Measurements from ENCODE around the gene AKR1B1.

Gene AKR1B1

GRCh38 chr7:134483296-134483695, 24.4 kb upstream of the AKR1B1 start:
- CTCF ChIA-PET: no interaction called here
- TF ChIP-seq, protein P1, sequence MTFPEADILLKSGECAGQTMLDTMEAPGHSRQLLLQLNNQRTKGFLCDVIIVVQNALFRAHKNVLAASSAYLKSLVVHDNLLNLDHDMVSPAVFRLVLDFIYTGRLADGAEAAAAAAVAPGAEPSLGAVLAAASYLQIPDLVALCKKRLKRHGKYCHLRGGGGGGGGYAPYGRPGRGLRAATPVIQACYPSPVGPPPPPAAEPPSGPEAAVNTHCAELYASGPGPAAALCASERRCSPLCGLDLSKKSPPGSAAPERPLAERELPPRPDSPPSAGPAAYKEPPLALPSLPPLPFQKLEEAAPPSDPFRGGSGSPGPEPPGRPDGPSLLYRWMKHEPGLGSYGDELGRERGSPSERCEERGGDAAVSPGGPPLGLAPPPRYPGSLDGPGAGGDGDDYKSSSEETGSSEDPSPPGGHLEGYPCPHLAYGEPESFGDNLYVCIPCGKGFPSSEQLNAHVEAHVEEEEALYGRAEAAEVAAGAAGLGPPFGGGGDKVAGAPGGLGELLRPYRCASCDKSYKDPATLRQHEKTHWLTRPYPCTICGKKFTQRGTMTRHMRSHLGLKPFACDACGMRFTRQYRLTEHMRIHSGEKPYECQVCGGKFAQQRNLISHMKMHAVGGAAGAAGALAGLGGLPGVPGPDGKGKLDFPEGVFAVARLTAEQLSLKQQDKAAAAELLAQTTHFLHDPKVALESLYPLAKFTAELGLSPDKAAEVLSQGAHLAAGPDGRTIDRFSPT (tag by site-specific recombination; IDR thresholded peaks at IDR 0.05): no peak
- TF ChIP-seq ZNF76 (tag by site-specific recombination; IDR thresholded peaks at IDR 0.05; ENCODE audit: borderline replicate concordance, low read depth) (no peak), YY1 (tag by site-specific recombination; IDR thresholded peaks at IDR 0.05) (no peak), ZNF311 (tag by site-specific recombination; IDR thresholded peaks at IDR 0.05; ENCODE audit: borderline replicate concordance) (no peak), ZNF302 (tag by site-specific recombination; IDR thresholded peaks at IDR 0.05; ENCODE audit: low read depth) (no peak), ZNF274 (IDR thresholded peaks at IDR 0.05; ENCODE audit: low read length) (no peak), ZNF274 (tag by site-specific recombination; IDR thresholded peaks at IDR 0.05; ENCODE audit: borderline replicate concordance) (no peak), GLI2 (tag by site-specific recombination; IDR thresholded peaks at IDR 0.05; ENCODE audit: borderline replicate concordance, low read depth) (no peak), ZNF843 (tag by site-specific recombination; IDR thresholded peaks at IDR 0.05) (no peak), ZNF211 (tag by site-specific recombination; IDR thresholded peaks at IDR 0.05; ENCODE audit: low read depth) (no peak), ZNF433 (tag by site-specific recombination; IDR thresholded peaks at IDR 0.05; ENCODE audit: low read depth) (no peak)
- no peaks in the 10 kb centered on the region for H3K9me3 ChIP-seq (ENCODE audit: control insufficient read depth, insufficient read depth, low read depth, low read length)
- POLR2A ChIA-PET: no interaction called here
- no peak overlapping the region for H3K27ac ChIP-seq (ENCODE audit: extremely low read depth, low read depth, low read length)
- H3K4me1 ChIP-seq (ENCODE audit: control insufficient read depth, insufficient read depth, low read length): no peaks in the 10 kb centered on the region
- no peak overlapping the region for H3K4me3 ChIP-seq (ENCODE audit: low read depth, low read length)
- H3K36me3 ChIP-seq (ENCODE audit: control insufficient read depth in 2 of 2, insufficient read depth in 1 of 2, low read length in 2 of 2): no peaks in the 10 kb centered on the region

- H3K27ac ChIP-seq (ENCODE audit: extremely low read depth, low read depth, low read length): no peak overlapping the region
- no peaks in the 10 kb centered on the region for H3K36me3 ChIP-seq (ENCODE audit: control insufficient read depth in 2 of 2, insufficient read depth in 1 of 2, low read length in 2 of 2)
- TF ChIP-seq ZNF549 (tag by site-specific recombination; IDR thresholded peaks at IDR 0.05) (peak; percentile 98), ZNF404 (tag by site-specific recombination; IDR thresholded peaks at IDR 0.05) (no peak)
- no peaks in the 10 kb centered on the region for H3K9me3 ChIP-seq (ENCODE audit: control insufficient read depth, insufficient read depth, low read depth, low read length)
- no peaks in the 10 kb centered on the region for H3K4me1 ChIP-seq (ENCODE audit: control insufficient read depth, insufficient read depth, low read length)
- H3K4me3 ChIP-seq (ENCODE audit: low read depth, low read length): no peak overlapping the region
- CTCF ChIA-PET: no interaction called here
- POLR2A ChIA-PET: no interaction called here
Observed at GRCh38 chr7:134482858-134483257, 24.0 kb upstream of the AKR1B1 start.

DNA sequence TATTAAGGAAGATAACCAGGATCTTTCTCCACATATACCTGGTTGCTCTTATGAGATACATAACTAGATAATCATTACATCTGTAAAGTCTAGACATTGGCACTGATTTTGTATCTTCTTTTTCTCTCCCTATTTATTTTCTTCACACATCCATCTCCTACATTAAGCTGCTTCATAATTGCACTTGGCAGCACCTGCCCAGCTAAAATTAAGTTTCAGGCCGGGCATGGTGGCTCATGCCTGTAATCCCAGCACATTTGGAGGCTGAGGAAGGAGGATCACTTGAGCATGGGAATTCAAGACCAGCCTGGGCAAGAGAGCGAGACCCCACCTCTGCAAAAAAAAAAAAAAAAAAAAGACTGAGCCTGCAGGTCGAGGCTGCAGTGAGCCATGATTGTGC, 22.3 kb upstream of the AKR1B1 start:
- Histone ChIP-seq H3K36me3 (ENCODE audit: control insufficient read depth in 2 of 2, insufficient read depth in 1 of 2, low read length in 2 of 2) (no peaks in the 10 kb centered on the region), H3K4me3 (ENCODE audit: low read depth, low read length) (no peak overlapping the region), H3K27ac (ENCODE audit: extremely low read depth, low read depth, low read length) (no peak overlapping the region), H3K4me1 (ENCODE audit: control insufficient read depth, insufficient read depth, low read length) (no peaks in the 10 kb centered on the region), H3K9me3 (ENCODE audit: control insufficient read depth, insufficient read depth, low read depth, low read length) (no peaks in the 10 kb centered on the region)
- TF ChIP-seq ZNF324 (tag by site-specific recombination; IDR thresholded peaks at IDR 0.05) (no peak), ZNF311 (tag by site-specific recombination; IDR thresholded peaks at IDR 0.05; ENCODE audit: borderline replicate concordance) (no peak), ZNF214 (tag by site-specific recombination; IDR thresholded peaks at IDR 0.05; ENCODE audit: borderline replicate concordance) (no peak), ZNF610 (tag by site-specific recombination; IDR thresholded peaks at IDR 0.05; ENCODE audit: borderline replicate concordance) (no peak), ZNF174 (tag by site-specific recombination; IDR thresholded peaks at IDR 0.05) (no peak), ZNF624 (tag by site-specific recombination; IDR thresholded peaks at IDR 0.05) (no peak), ZNF521 (tag by site-specific recombination; IDR thresholded peaks at IDR 0.05) (no peak), ZFP41 (tag by site-specific recombination; IDR thresholded peaks at IDR 0.05; ENCODE audit: borderline replicate concordance) (no peak), ZNF121 (tag by site-specific recombination; IDR thresholded peaks at IDR 0.05) (no peak), ZIC2 (tag by site-specific recombination; IDR thresholded peaks at IDR 0.05) (no peak)
- TF ChIP-seq, protein P2, sequence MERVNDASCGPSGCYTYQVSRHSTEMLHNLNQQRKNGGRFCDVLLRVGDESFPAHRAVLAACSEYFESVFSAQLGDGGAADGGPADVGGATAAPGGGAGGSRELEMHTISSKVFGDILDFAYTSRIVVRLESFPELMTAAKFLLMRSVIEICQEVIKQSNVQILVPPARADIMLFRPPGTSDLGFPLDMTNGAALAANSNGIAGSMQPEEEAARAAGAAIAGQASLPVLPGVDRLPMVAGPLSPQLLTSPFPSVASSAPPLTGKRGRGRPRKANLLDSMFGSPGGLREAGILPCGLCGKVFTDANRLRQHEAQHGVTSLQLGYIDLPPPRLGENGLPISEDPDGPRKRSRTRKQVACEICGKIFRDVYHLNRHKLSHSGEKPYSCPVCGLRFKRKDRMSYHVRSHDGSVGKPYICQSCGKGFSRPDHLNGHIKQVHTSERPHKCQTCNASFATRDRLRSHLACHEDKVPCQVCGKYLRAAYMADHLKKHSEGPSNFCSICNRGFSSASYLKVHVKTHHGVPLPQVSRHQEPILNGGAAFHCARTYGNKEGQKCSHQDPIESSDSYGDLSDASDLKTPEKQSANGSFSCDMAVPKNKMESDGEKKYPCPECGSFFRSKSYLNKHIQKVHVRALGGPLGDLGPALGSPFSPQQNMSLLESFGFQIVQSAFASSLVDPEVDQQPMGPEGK (tag by site-specific recombination; IDR thresholded peaks at IDR 0.05): no peak
- TF ChIP-seq, protein P3, sequence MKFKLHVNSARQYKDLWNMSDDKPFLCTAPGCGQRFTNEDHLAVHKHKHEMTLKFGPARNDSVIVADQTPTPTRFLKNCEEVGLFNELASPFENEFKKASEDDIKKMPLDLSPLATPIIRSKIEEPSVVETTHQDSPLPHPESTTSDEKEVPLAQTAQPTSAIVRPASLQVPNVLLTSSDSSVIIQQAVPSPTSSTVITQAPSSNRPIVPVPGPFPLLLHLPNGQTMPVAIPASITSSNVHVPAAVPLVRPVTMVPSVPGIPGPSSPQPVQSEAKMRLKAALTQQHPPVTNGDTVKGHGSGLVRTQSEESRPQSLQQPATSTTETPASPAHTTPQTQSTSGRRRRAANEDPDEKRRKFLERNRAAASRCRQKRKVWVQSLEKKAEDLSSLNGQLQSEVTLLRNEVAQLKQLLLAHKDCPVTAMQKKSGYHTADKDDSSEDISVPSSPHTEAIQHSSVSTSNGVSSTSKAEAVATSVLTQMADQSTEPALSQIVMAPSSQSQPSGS (tag by site-specific recombination; IDR thresholded peaks at IDR 0.05; ENCODE audit: low read depth): no peak
- CTCF ChIA-PET: interaction anchor here (1.2 to 4.2 kb wide), 5 partner anchors 17 to 71 kb away, joined by 3 to 29 read pairs (median 6); no protein-coding TSS in a partner anchor
- POLR2A ChIA-PET: interaction anchor here (0.7 to 1.6 kb wide), 3 partner anchors 13 to 23 kb away, joined by 3 to 7 read pairs (median 6); no protein-coding TSS in a partner anchor
